OCI-LY3 (cell line): ENCODE data around the gene SHC4.

Experiments
- H2AFZ ChIP-seq: fragments of 200-600, 300-600 bp; shearing (Covaris generic); 2 replicates; pipeline ENCODE4 v1.6.0; 2014; ENCODE audit warnings: antibody characterized with exemption, low read depth, low read length
- H3K27ac ChIP-seq: fragments of 200-600, 300-600 bp; sonication (generic); 2 replicates; pipeline ENCODE4 v1.5.1; 2014; ENCODE audit warnings: mild to moderate bottlenecking, low read length, moderate library complexity, mixed read lengths
- H3K27me3 ChIP-seq: fragments of 200-600, 300-600 bp; sonication (generic); 2 replicates; pipeline ENCODE4 v1.6.1; 2014; ENCODE audit warnings: low read depth, low read length, mixed read lengths
- H3K36me3 ChIP-seq: fragments of 200-600, 300-600 bp; sonication (generic); replicated peaks from 2 replicates; pipeline ENCODE3; 2014; ENCODE audit warnings: low read depth, low read length, mixed read lengths
- H3K4me1 ChIP-seq: fragments of 300-600, 200-600 bp; sonication (generic); 2 replicates; pipeline ENCODE4 v1.6.1; 2014; ENCODE audit warnings: low read length, mixed read lengths
- H3K4me2 ChIP-seq: fragments of 200-600, 300-600 bp; sonication (generic); 2 replicates; pipeline ENCODE4 v1.6.1; 2014; ENCODE audit warnings: low read length, mixed read lengths
- H3K4me3 ChIP-seq: fragments of 300-600, 200-600 bp; sonication (generic); 2 replicates; pipeline ENCODE4 v1.5.1; 2014; ENCODE audit warnings: antibody characterized with exemption, mild to moderate bottlenecking, low read length, moderate library complexity
- H3K79me2 ChIP-seq: fragments of 300-600, 200-600 bp; shearing (Covaris generic); 2 replicates; pipeline ENCODE4 v1.6.1; 2014; ENCODE audit warnings: mild to moderate bottlenecking, low read length, mixed read lengths
- H3K9ac ChIP-seq: fragments of 300-600, 200-600 bp; shearing (Covaris generic); 2 replicates; pipeline ENCODE4 v1.6.0; 2014; ENCODE audit warnings: mild to moderate bottlenecking, low read length, moderate library complexity
- H3K9me3 ChIP-seq: fragments of 200-600, 300-600 bp; shearing (Covaris generic); 2 replicates; pipeline ENCODE4 v1.6.1; 2014; ENCODE audit warnings: low read length, mixed read lengths; ENCODE audit not compliant: insufficient read depth
- H4K20me1 ChIP-seq: fragments of 200-600, 300-600 bp; sonication (generic); 2 replicates; pipeline ENCODE4 v1.6.1; 2016; ENCODE audit warnings: low read length, mixed read lengths; ENCODE audit not compliant: insufficient read depth
- CTCF ChIP-seq: fragments of 200-600, 300-600 bp; sonication (generic); IDR thresholded peaks from 2 replicates; pipeline ENCODE4 v1.5.1; 2014; ENCODE audit warnings: antibody characterized with exemption, low read length, low read depth
- EZH2phosphoT487 ChIP-seq: fragments of 200-600 bp; shearing (Covaris generic); IDR thresholded peaks from 2 replicates; pipeline ENCODE4 v1.6.1; 2018; ENCODE audit warnings: antibody characterized with exemption, mixed run types, low read depth

Gene SHC4

GRCh38 chr15:48925714-48926223 lies 38.0 kb downstream of the SHC4 start:
- TF ChIP-seq CTCF, result no peak
- no peak for TF ChIP-seq EZH2phosphoT487
- Histone ChIP-seq H3K79me2 (no peaks in the 10 kb centered on the region), H4K20me1 (no peaks in the 10 kb centered on the region), H3K9ac (no peak overlapping the region), H3K36me3 (no peaks in the 10 kb centered on the region), H3K9me3 (no peaks in the 10 kb centered on the region), H3K4me1 (no peaks in the 10 kb centered on the region), H3K4me2 (no peak overlapping the region), H3K27ac (no peak overlapping the region), H3K27me3 (no peaks in the 10 kb centered on the region), H3K4me3 (no peak overlapping the region), H2AFZ (no peak overlapping the region)

- Histone ChIP-seq H3K27ac (no peak overlapping the region), H3K79me2 (no peaks in the 10 kb centered on the region)
- no peak for TF ChIP-seq CTCF
- TF ChIP-seq EZH2phosphoT487, result no peak
Measured at GRCh38 chr15:48924528-48925393, 39.0 kb downstream of the SHC4 start.

GRCh38 chr15:48922046-48922445 lies 41.7 kb downstream of the SHC4 start:
- Histone ChIP-seq H3K4me1 (no peaks in the 10 kb centered on the region), H4K20me1 (no peaks in the 10 kb centered on the region), H2AFZ (no peak overlapping the region), H3K27ac (no peak overlapping the region), H3K79me2 (no peaks in the 10 kb centered on the region), H3K9me3 (no peaks in the 10 kb centered on the region), H3K27me3 (0 out of 2 replicates have a peak, but pooled peaks cover 7% of the 10 kb centered on the region), H3K9ac (no peak overlapping the region), H3K4me2 (no peak overlapping the region), H3K36me3 (no peaks in the 10 kb centered on the region), H3K4me3 (no peak overlapping the region)
- no peak for TF ChIP-seq EZH2phosphoT487
- TF ChIP-seq CTCF, result no peak

More at GRCh38 chr15:48924528-48925393, 39.0 kb downstream of the SHC4 start:
- no peak overlapping the region for H2AFZ ChIP-seq
- no peak overlapping the region for H3K4me2 ChIP-seq
- H3K27me3 ChIP-seq, result no peaks in the 10 kb centered on the region
- H3K9ac ChIP-seq, result no peak overlapping the region
- no peaks in the 10 kb centered on the region for H3K9me3 ChIP-seq
- no peaks in the 10 kb centered on the region for H3K4me1 ChIP-seq
- no peaks in the 10 kb centered on the region for H3K36me3 ChIP-seq
- no peak overlapping the region for H3K4me3 ChIP-seq
- no peaks in the 10 kb centered on the region for H4K20me1 ChIP-seq

DNA sequence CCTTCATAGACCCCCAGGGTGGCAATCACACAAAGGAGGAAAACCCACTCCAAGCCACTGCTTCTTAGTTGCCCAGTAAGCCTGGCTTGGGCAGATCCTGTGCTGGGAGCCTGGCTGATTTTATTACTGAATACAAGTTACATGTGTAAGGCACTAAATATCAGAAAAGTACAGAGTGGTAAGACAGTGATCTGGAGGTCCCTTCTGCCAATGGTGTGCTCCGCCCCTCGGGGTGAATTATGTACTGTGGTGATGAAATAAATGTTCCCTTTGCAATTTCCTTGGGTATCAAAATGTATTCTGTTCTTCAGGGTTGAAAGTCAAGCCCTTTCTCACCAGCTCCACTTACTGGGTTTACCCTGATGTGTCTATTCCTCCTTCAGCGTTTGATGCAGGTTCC lies 47.0 kb downstream of the SHC4 start:
- TF ChIP-seq EZH2phosphoT487 (no peak), CTCF (no peak)
- Histone ChIP-seq H3K9ac (no peak overlapping the region), H2AFZ (no peak overlapping the region), H3K79me2 (no peaks in the 10 kb centered on the region), H3K27ac (no peak overlapping the region), H3K27me3 (peaks cover 24% of the 10 kb centered on the region; the same call in 1 of the 2 replicates), H4K20me1 (no peaks in the 10 kb centered on the region), H3K4me2 (no peak overlapping the region), H3K9me3 (no peaks in the 10 kb centered on the region), H3K4me3 (no peak overlapping the region), H3K36me3 (no peaks in the 10 kb centered on the region), H3K4me1 (no peaks in the 10 kb centered on the region)
